H9 (cell line): ENCODE measurements around the gene PDHX. TPM values are rescaled to one million over a fixed set of nuclear protein-coding genes. Genes with fewer than 3 reads are reported as not detected.

Source experiments
- DNase-seq: peaks from one replicate; pipeline ENCODE4 v3.0.0-alpha.2; 2017
- H2AFZ ChIP-seq: one replicate; pipeline ENCODE4 v1.6.1; 2013; ENCODE audit warnings: mild to moderate bottlenecking, low read length, control low read depth, moderate library complexity
- H2AK5ac ChIP-seq: 2 replicates; pipeline ENCODE4 v1.6.1; 2013; ENCODE audit warnings: low read length, control low read depth, mixed read lengths; ENCODE audit not compliant: insufficient read length
- H2BK120ac ChIP-seq: one replicate; pipeline ENCODE4 v1.6.1; 2013; ENCODE audit warnings: low read depth, mild to moderate bottlenecking, low read length, control low read depth, inconsistent platforms; ENCODE audit not compliant: poor library complexity, severe bottlenecking
- H2BK12ac ChIP-seq: 2 replicates; pipeline ENCODE4 v1.6.1; 2013; ENCODE audit warnings: low read length, control low read depth, mixed read lengths, low read depth; ENCODE audit not compliant: insufficient read length
- H2BK15ac ChIP-seq: 2 replicates; pipeline ENCODE4 v1.6.1; 2013; ENCODE audit warnings: low read depth, low read length, control low read depth
- H2BK20ac ChIP-seq: one replicate; pipeline ENCODE4 v1.6.1; 2013; ENCODE audit warnings: low read depth, mild to moderate bottlenecking, low read length, control low read depth, inconsistent platforms; ENCODE audit not compliant: poor library complexity, severe bottlenecking
- H2BK5ac ChIP-seq: 2 replicates; pipeline ENCODE4 v1.6.1; 2013; ENCODE audit warnings: low read length, control low read depth, mixed read lengths; ENCODE audit not compliant: insufficient read length
- H3K14ac ChIP-seq: 2 replicates; pipeline ENCODE4 v1.6.1; 2013; ENCODE audit warnings: low read length, control low read depth; ENCODE audit not compliant: insufficient read depth
- H3K18ac ChIP-seq: 2 replicates; pipeline ENCODE4 v1.6.1; 2013; ENCODE audit warnings: low read depth, mild to moderate bottlenecking, mixed read lengths, low read length, control low read depth; ENCODE audit not compliant: insufficient read length
- H3K23ac ChIP-seq: 2 replicates; pipeline ENCODE4 v1.6.1; 2013; ENCODE audit warnings: low read length, control low read depth, mixed read lengths, low read depth; ENCODE audit not compliant: insufficient read length
- H3K23me2 ChIP-seq: 2 replicates; pipeline ENCODE4 v1.6.1; 2013; ENCODE audit warnings: low read depth, mild to moderate bottlenecking, mixed read lengths, low read length, control low read depth; ENCODE audit not compliant: insufficient read length, poor library complexity, severe bottlenecking
- H3K27ac ChIP-seq: 2 replicates; pipeline ENCODE4 v1.5.1; 2013; ENCODE audit warnings: low read length, control low read depth, mixed read lengths, low read depth; ENCODE audit not compliant: insufficient read length
- H3K27me3 ChIP-seq: 2 replicates; pipeline ENCODE4 v1.6.1; 2013; ENCODE audit warnings: low read length, control low read depth, inconsistent platforms; ENCODE audit not compliant: insufficient read depth
- H3K4ac ChIP-seq: 2 replicates; pipeline ENCODE4 v1.6.1; 2013; ENCODE audit warnings: low read depth, mild to moderate bottlenecking, control low read depth, inconsistent platforms, low read length, moderate library complexity
- H3K4me1 ChIP-seq: 2 replicates; pipeline ENCODE4 v1.6.1; 2013; ENCODE audit warnings: low read length, control low read depth, inconsistent platforms; ENCODE audit not compliant: insufficient read depth
- H3K4me2 ChIP-seq: 2 replicates; pipeline ENCODE4 v1.6.1; 2013; ENCODE audit warnings: low read length, control low read depth, mixed read lengths; ENCODE audit not compliant: insufficient read length, insufficient read depth
- H3K56ac ChIP-seq: 2 replicates; pipeline ENCODE4 v1.6.1; 2013; ENCODE audit warnings: low read depth, mild to moderate bottlenecking, mixed read lengths, low read length, control low read depth; ENCODE audit not compliant: insufficient read length
- H3K79me1 ChIP-seq: 2 replicates; pipeline ENCODE4 v1.6.1; 2013; ENCODE audit warnings: low read depth, mild to moderate bottlenecking, moderate library complexity, low read length, control low read depth, inconsistent platforms; ENCODE audit not compliant: insufficient read depth, poor library complexity, severe bottlenecking
- H3K79me2 ChIP-seq: 2 replicates; pipeline ENCODE4 v1.6.1; 2013; ENCODE audit warnings: low read length, control low read depth, inconsistent platforms; ENCODE audit not compliant: insufficient read depth
- H3K9ac ChIP-seq: 2 replicates; pipeline ENCODE4 v1.6.1; 2013; ENCODE audit warnings: low read length, control low read depth, mixed read lengths; ENCODE audit not compliant: insufficient read length; ENCODE audit errors: extremely low read depth
- H3K9me3 ChIP-seq: one replicate; pipeline ENCODE4 v1.6.1; 2013; ENCODE audit warnings: low read depth, low read length, inconsistent platforms; ENCODE audit not compliant: control insufficient read depth
- H3T11ph ChIP-seq: one replicate; pipeline ENCODE4 v1.6.1; 2013; ENCODE audit warnings: mild to moderate bottlenecking, low read length, control low read depth, inconsistent platforms
- H4K20me1 ChIP-seq: one replicate; pipeline ENCODE4 v1.6.1; 2013; ENCODE audit not compliant: control insufficient read depth, insufficient read length, insufficient read depth
- H4K5ac ChIP-seq: 2 replicates; pipeline ENCODE4 v1.6.1; 2013; ENCODE audit warnings: low read depth, mild to moderate bottlenecking, mixed read lengths, low read length, control low read depth; ENCODE audit not compliant: insufficient read length
- H4K8ac ChIP-seq: replicated peaks from 2 replicates; pipeline ENCODE4 v1.6.1; 2013; ENCODE audit warnings: low read length, control low read depth, mixed read lengths, low read depth; ENCODE audit not compliant: insufficient read length
- H4K91ac ChIP-seq: 2 replicates; pipeline ENCODE4 v1.6.1; 2013; ENCODE audit warnings: low read depth, mild to moderate bottlenecking, moderate library complexity, mixed read lengths, low read length, control low read depth; ENCODE audit not compliant: insufficient read length
- H3K27ac Mint-ChIP-seq, 3 experiments: 2 replicates in 2 of 3; 3 replicates in 1 of 3; pipeline ENCODE4 v1.8.0; 2020 to 2021; ENCODE audit warnings: mixed read lengths in 3 of 3, mild to moderate bottlenecking in 1 of 3, moderate library complexity in 1 of 3
- H3K27me3 Mint-ChIP-seq: 2 replicates; pipeline ENCODE4 v1.8.0; 2021; ENCODE audit warnings: low read depth, mild to moderate bottlenecking, moderate library complexity, mixed read lengths
- H3K36me3 Mint-ChIP-seq, 3 experiments: 2 replicates in 2 of 3; 3 replicates in 1 of 3; pipeline ENCODE4 v1.8.0; 2020 to 2021; ENCODE audit warnings: low read depth in 3 of 3, mixed read lengths in 3 of 3; ENCODE audit not compliant: insufficient read depth in 1 of 3
- H3K4me1 Mint-ChIP-seq, 2 experiments: 2 replicates each; pipeline ENCODE4 v1.8.0; 2020; ENCODE audit warnings: mixed read lengths in 2 of 2
- H3K4me3 Mint-ChIP-seq, 2 experiments: 2 replicates in 1 of 2; 3 replicates in 1 of 2; pipeline ENCODE4 v1.8.0; 2020 to 2021; ENCODE audit warnings: mild to moderate bottlenecking in 2 of 2, mixed read lengths in 2 of 2, moderate library complexity in 1 of 2
- H3K9me3 Mint-ChIP-seq, 2 experiments: 2 replicates in 1 of 2; 3 replicates in 1 of 2; pipeline ENCODE4 v1.8.0; 2020; ENCODE audit warnings: mild to moderate bottlenecking in 2 of 2, mixed read lengths in 2 of 2, moderate library complexity in 1 of 2
- WGBS: extraction: QIAGEN DNeasy Blood & Tissue Kit; methylation state at CpG from one replicate; pipeline ENCODE4 v1.1.7; 2013; ENCODE audit warnings: missing lambda C conversion rate, low lambda C conversion rate, mixed read lengths; ENCODE audit not compliant: insufficient read length; ENCODE audit errors: extremely low coverage; 5-methylcytosine and 5-hydroxymethylcytosine counted together
- total RNA-seq: library from RNA; stranded (reverse); gene quantifications from 2 replicates; pipeline ENCODE4 v1.2.1, GENCODE V29; 2021
- TF ChIP-seq, protein P1 (sequence below): fragments of 200-600 bp; sonication (generic); conservative IDR thresholded peaks from 3 replicates; pipeline ENCODE4 v1.8.0; 2021; ENCODE audit warnings: antibody characterized with exemption, mild to moderate bottlenecking

PDHX gene
- total RNA-seq, 1 experiment from 2014 or later = 40.1 TPM

DNA sequence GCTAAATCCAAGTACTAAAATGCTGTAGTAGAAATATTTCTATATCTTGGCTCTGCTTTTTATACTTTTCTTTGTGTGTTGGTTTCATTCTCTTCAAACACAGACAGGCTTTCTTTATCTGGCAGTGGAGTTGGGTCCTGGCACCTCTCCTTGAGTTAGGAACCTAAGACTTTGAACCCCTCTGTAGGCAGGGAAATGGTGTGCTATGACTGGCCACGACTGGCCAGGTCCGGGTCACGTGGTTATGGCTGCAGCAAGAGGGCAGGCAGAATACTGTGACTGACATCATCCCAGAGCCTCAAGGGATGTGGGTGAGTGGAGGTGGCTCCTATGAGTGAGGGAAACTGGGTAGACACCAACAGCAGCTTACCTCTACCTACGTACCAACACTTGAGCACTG is 42.2 kb upstream of the PDHX start:
- Histone ChIP-seq H3K4me2 (no peak overlapping the region), H3K4me1 (no peaks in the 10 kb centered on the region; the same call in 1 of the 2 replicates), H4K5ac (no peak overlapping the region), H3K23ac (no peak overlapping the region), H2BK5ac (no peak overlapping the region), H3K9ac (no peak overlapping the region), H3K18ac (no peak overlapping the region), H3K27me3 (no peaks in the 10 kb centered on the region), H4K20me1 (no peaks in the 10 kb centered on the region), H3K23me2 (no peaks in the 10 kb centered on the region), H3T11ph (no peak overlapping the region), H2AK5ac (no peak overlapping the region), H2AFZ (no peak overlapping the region), H2BK12ac (no peak overlapping the region), H4K91ac (no peak overlapping the region), H2BK120ac (no peak overlapping the region), H4K8ac (no peak overlapping the region), H3K14ac (no peak overlapping the region), H3K56ac (no peak overlapping the region), H3K79me2 (no peaks in the 10 kb centered on the region), H2BK20ac (no peak overlapping the region), H3K79me1 (no peaks in the 10 kb centered on the region), H2BK15ac (no peak overlapping the region), H3K9me3 (no peaks in the 10 kb centered on the region), H3K27ac (no peak overlapping the region), H3K4ac (no peak overlapping the region)
- peaks cover 8 to 15% (median 11%) of the 10 kb centered on the region in 3 experiments; a peak in 6 of 7 replicates for H3K36me3 Mint-ChIP-seq
- no peaks in the 10 kb centered on the region for H3K4me1 Mint-ChIP-seq
- H3K4me3 Mint-ChIP-seq = no peak overlapping the region
- DNase-seq = no peak
- no CpG with 5 or more reads among the region's 4 CpGs for WGBS
- no peak overlapping the region for H3K27ac Mint-ChIP-seq
- H3K9me3 Mint-ChIP-seq = peaks cover 0 to 7% of the 10 kb centered on the region in 2 experiments; a peak in 2 of 5 replicates
- TF ChIP-seq, protein P1, sequence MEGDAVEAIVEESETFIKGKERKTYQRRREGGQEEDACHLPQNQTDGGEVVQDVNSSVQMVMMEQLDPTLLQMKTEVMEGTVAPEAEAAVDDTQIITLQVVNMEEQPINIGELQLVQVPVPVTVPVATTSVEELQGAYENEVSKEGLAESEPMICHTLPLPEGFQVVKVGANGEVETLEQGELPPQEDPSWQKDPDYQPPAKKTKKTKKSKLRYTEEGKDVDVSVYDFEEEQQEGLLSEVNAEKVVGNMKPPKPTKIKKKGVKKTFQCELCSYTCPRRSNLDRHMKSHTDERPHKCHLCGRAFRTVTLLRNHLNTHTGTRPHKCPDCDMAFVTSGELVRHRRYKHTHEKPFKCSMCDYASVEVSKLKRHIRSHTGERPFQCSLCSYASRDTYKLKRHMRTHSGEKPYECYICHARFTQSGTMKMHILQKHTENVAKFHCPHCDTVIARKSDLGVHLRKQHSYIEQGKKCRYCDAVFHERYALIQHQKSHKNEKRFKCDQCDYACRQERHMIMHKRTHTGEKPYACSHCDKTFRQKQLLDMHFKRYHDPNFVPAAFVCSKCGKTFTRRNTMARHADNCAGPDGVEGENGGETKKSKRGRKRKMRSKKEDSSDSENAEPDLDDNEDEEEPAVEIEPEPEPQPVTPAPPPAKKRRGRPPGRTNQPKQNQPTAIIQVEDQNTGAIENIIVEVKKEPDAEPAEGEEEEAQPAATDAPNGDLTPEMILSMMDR = no peak
- no peaks in the 10 kb centered on the region for H3K27me3 Mint-ChIP-seq
